Adipocyte (in vitro differentiated cells): Measurements from ENCODE around the gene TSPAN32.
"Not testable (repeated sequence)": the region's sequence is repeated elsewhere in the genome, so short reads cannot be mapped to it uniquely, and the experiment has no call there.

ENCODE experiments used
- DNase-seq: peaks from one replicate; pipeline ENCODE4 v3.0.0-alpha.2; 2015; ENCODE audit warnings: low read depth
- H3K27me3 ChIP-seq: replicated peaks from 2 replicates; pipeline ENCODE4 v1.7.0; 2013; ENCODE audit warnings: mild to moderate bottlenecking, low read length, moderate library complexity; ENCODE audit not compliant: control insufficient read depth, insufficient read depth
- H3K36me3 ChIP-seq: 2 replicates; pipeline ENCODE4 v1.7.0; 2013; ENCODE audit warnings: low read length, mild to moderate bottlenecking, moderate library complexity; ENCODE audit not compliant: control insufficient read depth, insufficient read depth, severe bottlenecking
- H3K4me1 ChIP-seq: 2 replicates; pipeline ENCODE4 v1.7.0; 2013; ENCODE audit warnings: mild to moderate bottlenecking, low read length, moderate library complexity; ENCODE audit not compliant: control insufficient read depth, insufficient read depth
- H3K4me3 ChIP-seq: 2 replicates; pipeline ENCODE4 v1.7.0; 2013; ENCODE audit warnings: mild to moderate bottlenecking, low read length, moderate library complexity
- H3K9ac ChIP-seq: 2 replicates; pipeline ENCODE4 v1.7.0; 2013; ENCODE audit warnings: mild to moderate bottlenecking, low read length, moderate library complexity
- H3K9me3 ChIP-seq: 2 replicates; pipeline ENCODE4 v1.7.0; 2013; ENCODE audit warnings: mild to moderate bottlenecking, low read length, moderate library complexity; ENCODE audit not compliant: control insufficient read depth

Gene TSPAN32

DNA sequence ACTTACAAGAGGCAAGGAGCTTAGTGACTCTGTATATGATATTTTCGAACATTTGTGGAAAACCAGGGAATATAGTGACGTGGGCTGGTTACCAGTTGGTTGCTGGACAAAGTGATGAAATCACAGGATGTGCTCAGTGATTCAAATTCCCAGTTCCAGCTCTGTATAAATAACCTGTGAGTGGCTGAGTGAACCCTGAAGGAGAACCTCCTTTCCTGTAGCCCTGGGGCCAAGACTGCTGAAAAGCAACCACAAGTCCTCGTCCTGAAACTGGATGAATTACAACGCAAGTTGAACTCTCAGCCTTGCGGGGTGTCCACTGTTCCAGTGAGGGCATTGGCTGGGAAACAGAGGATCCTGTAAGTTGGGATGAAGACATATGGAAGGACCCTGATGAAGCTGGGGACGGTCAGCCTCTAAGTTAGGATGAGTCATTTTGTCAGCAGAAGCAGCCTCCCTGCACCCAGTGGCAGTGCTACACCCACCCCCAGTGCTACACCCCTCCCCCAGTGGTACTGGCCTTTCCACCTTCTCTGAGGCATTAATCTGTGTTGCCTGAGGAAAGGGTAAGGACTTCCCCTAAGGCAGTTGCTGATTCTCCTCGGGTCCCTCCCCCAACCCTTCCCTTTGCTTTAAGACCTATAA, 53.3 kb downstream of the TSPAN32 start:
- Histone ChIP-seq H3K36me3 (no peaks in the 10 kb centered on the region), H3K9me3 (peaks cover 24% of the 10 kb centered on the region), H3K4me3 (no peak overlapping the region), H3K9ac (no peak overlapping the region), H3K27me3 (no peaks in the 10 kb centered on the region), H3K4me1 (no peaks in the 10 kb centered on the region)
- DNase-seq: peak; percentile 11

DNA sequence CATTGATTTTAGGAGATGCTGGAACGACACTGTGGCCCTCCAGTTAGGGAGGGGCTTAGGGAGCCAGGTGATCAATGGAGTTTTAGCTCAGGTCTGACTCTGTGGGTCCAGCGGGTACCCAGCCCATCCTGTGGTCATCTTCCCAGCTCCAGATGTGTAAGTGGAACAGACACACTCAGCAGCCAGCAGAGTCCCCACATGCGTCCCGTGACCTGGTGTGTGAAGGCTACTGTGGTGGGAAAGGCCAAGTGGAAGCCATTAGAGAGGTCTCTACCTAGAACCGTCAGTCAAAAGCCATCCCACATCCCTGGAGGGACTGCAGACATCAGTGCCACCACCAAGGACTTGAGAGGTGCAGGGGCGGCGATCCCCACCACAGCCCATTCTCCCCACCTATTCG, 55.4 kb downstream of the TSPAN32 start:
- H3K36me3 ChIP-seq: no peaks in the 10 kb centered on the region
- H3K4me1 ChIP-seq: no peaks in the 10 kb centered on the region
- no peaks in the 10 kb centered on the region for H3K27me3 ChIP-seq
- H3K9ac ChIP-seq: no peak overlapping the region
- peaks cover 3% of the 10 kb centered on the region for H3K9me3 ChIP-seq
- no peak for DNase-seq
- no peak overlapping the region for H3K4me3 ChIP-seq

DNA sequence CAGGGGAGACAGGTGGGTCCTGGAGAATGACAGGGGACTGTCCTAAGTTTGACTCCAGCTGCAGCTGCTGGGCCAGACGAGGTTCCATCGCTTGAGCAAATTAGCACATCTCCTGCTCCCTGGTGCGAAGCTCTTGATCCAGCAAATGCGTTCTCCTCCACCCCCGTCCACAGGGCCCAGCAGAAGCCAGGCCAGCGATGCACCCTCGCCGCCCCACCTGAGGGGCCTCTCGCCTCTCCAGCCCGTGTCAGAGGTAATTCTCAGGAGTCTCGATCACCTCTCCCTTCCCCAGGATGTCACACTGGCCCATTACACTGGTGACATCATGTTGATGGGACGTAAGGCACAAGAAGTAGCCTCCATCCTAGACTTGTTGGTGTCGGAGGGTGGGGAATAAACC, 55.8 kb downstream of the TSPAN32 start:
- H3K9me3 ChIP-seq, DNase-seq, H3K9ac ChIP-seq, H3K4me3 ChIP-seq, H3K4me1 ChIP-seq, H3K36me3 ChIP-seq, H3K27me3 ChIP-seq: not testable (repeated sequence)

DNA sequence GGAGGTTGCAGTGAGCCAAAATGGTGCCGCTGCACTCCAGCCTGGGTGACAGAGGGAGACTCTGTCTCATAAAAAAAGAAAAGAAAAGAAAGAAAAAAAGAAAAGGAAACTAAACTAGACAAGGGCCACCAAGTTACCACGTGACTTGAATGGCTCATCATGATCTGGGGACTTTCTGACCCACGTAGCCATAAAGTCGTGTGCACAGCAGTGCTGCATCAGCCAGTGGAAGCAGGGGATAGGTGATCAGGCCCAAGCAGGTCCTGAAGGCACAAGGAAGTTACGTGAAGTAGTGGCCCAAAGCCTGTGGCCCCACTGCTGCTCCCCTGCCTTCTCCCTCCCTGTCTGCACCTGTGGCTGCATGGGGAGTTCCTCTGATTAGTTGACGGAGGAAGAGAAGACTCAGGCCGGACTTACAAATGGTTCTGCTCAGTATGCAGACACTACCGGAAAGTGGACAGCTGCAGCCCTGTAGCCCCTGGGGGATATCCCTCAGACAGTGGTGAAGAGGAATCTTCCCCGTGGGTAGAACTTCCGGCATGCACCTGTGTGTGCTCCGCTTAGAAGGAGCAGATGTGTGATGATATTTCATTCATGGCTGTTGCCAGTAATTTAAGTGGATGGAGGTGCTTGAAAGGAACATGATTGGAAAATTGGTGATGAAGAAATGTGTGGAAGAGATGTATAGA, 57.1 kb downstream of the TSPAN32 start:
- H3K4me1 ChIP-seq: peaks cover 7% of the 10 kb centered on the region
- DNase-seq: no peak
- H3K36me3 ChIP-seq: no peaks in the 10 kb centered on the region
- H3K4me3 ChIP-seq: no peak overlapping the region
- no peaks in the 10 kb centered on the region for H3K27me3 ChIP-seq
- no peaks in the 10 kb centered on the region for H3K9me3 ChIP-seq
- H3K9ac ChIP-seq: no peak overlapping the region

DNA sequence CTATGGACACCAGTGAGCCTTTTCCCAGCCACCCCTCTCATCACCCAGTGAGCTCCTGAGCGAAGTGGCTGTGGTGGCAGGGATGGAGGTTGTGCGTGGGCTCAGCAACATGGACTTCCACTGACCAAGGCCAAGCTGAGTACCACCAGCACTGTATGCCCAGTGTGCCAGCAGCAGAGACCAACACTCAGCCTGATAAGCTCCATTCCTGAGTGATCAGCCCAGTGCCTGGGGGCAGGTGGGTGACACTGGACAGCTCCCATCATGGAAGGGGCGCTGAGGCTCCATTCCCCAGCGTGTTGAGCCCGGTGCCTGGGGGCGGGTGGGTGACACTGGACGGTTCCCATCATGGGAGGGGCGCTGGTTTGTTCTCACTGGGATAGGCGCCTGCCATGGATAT, 57.7 kb downstream of the TSPAN32 start:
- Histone ChIP-seq H3K4me1 (peaks cover 7% of the 10 kb centered on the region), H3K9me3 (no peaks in the 10 kb centered on the region), H3K36me3 (no peaks in the 10 kb centered on the region), H3K9ac (no peak overlapping the region), H3K4me3 (no peak overlapping the region), H3K27me3 (no peaks in the 10 kb centered on the region)
- no peak for DNase-seq

DNA sequence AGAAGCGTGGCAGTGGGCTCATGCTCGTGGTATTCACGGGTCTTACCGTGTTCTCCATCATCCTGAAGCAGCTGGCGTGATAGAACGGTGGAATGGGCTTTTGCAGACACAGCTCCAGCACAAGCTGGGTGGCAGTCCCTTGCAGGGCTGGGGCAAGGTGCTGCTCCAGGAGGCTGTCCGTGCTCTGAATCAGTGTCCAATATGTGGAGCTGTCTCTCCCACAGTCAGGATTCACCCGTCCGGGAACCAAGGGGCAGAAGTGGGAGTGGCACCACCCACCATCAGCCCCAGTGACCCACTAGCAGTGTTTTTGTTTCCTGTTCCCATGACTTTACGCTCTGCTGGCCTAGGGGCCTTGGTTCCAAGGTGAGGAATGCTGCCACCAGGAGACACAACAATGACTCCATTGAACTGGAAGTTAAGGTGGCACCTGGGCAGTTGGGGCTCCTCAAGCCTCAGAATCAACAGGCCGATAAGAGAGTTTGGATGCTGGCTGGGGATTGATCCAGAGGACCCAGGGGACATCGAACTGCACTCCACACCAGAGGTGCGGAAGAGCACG, 58.3 kb downstream of the TSPAN32 start:
- H3K9ac ChIP-seq: no peak overlapping the region

DNA sequence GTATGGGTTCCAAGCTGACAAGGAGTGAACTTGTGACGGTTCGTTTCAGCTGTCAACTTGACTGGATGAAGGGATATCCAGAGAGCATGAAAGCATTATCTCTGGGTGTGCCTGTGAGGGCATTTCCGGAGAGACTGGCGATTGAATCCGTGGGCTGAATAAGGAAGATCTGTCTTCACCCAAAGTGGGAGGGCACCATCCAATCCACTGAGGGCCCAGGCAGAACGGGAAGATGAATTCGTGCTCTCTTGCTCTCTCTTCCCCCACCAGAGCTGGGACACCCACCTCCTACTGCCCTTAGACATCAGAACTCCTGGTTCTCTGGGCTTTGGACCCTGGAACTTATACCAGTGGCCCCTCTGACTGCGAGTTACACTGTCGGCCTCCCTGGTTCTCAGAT, 59.8 kb downstream of the TSPAN32 start:
- H3K9me3 ChIP-seq: no peaks in the 10 kb centered on the region
- H3K36me3 ChIP-seq: no peaks in the 10 kb centered on the region
- H3K9ac ChIP-seq: no peak overlapping the region
- H3K4me1 ChIP-seq: peaks cover 7% of the 10 kb centered on the region
- no peak for DNase-seq
- H3K4me3 ChIP-seq: no peak overlapping the region
- no peaks in the 10 kb centered on the region for H3K27me3 ChIP-seq

More for the DNA sequence above, 58.3 kb downstream of the TSPAN32 start:
- peaks cover 7% of the 10 kb centered on the region for H3K4me1 ChIP-seq
- H3K36me3 ChIP-seq: no peaks in the 10 kb centered on the region
- H3K27me3 ChIP-seq: no peaks in the 10 kb centered on the region
- no peaks in the 10 kb centered on the region for H3K9me3 ChIP-seq
- no peak overlapping the region for H3K4me3 ChIP-seq
- no peak for DNase-seq

DNA sequence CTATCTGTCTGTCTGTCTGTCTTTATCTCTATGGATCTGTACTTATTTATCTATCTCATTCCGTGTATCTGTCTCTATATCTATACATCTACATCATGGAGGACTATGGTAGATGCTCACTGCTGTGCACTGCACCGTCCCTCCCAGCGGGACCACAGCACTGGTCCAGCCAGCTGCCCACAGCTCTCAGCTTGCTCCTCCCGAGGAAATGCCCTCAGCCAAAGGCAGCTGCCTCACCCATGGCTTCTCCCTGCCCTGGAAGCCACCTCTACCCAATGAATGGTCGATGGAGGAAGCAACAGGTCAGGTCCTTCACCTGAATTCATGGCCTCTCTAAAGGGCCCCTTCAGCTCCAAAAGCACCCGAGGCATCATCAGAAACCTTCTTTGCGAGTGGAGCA, 60.6 kb downstream of the TSPAN32 start:
- DNase-seq: no peak
- H3K9me3 ChIP-seq: no peaks in the 10 kb centered on the region
- H3K4me3 ChIP-seq: no peak overlapping the region
- no peak overlapping the region for H3K9ac ChIP-seq
- peaks cover 7% of the 10 kb centered on the region for H3K4me1 ChIP-seq
- H3K27me3 ChIP-seq: no peaks in the 10 kb centered on the region
- no peaks in the 10 kb centered on the region for H3K36me3 ChIP-seq

DNA sequence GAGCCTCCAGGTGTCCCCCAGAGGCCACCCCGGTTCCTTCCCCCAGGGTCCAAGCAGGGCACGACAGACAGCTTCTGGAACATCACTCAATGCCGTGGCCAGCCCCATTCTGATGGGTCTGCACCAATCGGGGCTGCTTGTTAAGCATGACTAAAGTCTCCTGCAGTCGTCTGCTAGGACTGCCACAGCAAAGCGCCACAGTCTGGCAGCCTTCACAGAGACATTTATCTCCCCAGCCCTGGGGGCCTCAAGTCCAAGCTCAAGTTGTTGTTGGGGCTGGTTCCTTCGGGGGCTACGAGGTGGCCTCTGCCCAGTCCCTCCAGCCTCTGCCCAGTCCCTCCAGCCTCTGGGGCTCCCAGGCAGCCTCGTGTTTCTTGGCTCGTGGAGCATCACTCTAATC, 61.3 kb downstream of the TSPAN32 start:
- no peaks in the 10 kb centered on the region for H3K9me3 ChIP-seq
- H3K9ac ChIP-seq: no peak overlapping the region
- peaks cover 7% of the 10 kb centered on the region for H3K4me1 ChIP-seq
- no peaks in the 10 kb centered on the region for H3K36me3 ChIP-seq
- no peak overlapping the region for H3K4me3 ChIP-seq
- DNase-seq: no peak
- H3K27me3 ChIP-seq: no peaks in the 10 kb centered on the region

DNA sequence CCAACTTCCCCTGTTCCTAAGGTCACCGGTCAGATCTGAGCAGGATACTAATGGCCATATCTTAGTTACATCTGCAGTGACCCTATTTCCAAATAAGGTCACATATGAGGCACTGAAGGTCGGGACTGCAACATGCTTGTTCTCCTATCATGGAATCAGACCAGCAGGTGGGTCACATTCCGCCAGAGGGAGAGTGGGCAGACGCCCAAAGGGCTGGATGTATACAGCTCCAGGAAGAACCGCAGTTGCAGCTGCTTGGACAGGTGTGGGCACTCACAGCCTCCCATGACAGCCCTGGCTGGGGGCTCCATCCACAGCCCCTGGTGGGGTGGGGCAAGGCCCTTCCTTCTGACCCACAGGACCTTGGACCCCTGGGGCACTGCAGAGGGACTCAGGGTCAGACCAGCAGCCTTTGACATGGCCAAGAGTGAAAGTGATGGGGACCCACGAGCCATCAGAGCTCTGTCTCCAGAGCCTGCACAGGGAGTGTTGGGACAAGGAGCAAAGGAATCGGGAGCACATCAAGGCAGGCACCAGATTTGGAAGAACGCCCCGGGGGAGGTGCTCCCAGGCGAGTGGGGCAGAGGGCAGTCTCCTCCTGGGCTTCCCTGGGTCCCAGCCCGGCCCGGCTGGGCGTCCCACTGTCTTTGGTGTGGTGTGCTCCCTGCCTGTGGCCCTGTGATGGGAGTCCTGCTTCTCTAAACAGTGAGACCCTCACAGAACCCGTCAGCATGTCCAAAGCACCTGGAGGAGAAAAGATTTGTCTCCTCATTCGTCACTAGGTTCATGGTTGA, 62.0 kb downstream of the TSPAN32 start:
- Histone ChIP-seq H3K27me3 (no peaks in the 10 kb centered on the region), H3K9me3 (no peaks in the 10 kb centered on the region), H3K4me1 (peaks cover 7% of the 10 kb centered on the region), H3K36me3 (no peaks in the 10 kb centered on the region), H3K9ac (no peak overlapping the region), H3K4me3 (no peak overlapping the region)
- no peak for DNase-seq

DNA sequence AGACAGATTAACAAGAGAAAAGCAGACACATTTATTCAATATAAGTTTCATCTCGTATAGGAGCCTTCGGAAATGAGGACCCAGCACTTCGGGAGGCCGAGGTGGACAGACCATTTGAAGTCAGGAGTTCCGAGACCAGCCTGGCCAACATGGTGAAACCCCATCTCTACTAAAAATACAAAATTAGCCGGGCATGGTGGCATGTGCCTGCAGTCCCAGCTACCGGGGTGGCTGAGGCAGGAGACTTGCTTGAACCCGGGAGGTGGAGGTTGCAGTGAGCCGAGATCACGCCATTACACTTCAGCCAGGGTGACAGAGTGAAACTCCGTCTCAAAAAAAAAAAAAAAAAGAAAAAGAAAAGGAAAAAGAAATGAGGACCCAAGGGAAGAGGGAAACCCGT, 62.6 kb downstream of the TSPAN32 start:
- not testable (repeated sequence) for H3K4me3 ChIP-seq, H3K9ac ChIP-seq, H3K4me1 ChIP-seq, H3K36me3 ChIP-seq, DNase-seq, H3K9me3 ChIP-seq, H3K27me3 ChIP-seq
